Measurements from ENCODE around the gene C1orf216. TPM values are rescaled to one million over a fixed set of nuclear protein-coding genes. Genes with fewer than 3 reads are reported as not detected.

C1orf216 gene
- total and polyA plus RNA-seq, 2 donors (not counting 1 experiment from before 2014, with no cell fraction given) = 19.8 to 24.9 TPM

DNA sequence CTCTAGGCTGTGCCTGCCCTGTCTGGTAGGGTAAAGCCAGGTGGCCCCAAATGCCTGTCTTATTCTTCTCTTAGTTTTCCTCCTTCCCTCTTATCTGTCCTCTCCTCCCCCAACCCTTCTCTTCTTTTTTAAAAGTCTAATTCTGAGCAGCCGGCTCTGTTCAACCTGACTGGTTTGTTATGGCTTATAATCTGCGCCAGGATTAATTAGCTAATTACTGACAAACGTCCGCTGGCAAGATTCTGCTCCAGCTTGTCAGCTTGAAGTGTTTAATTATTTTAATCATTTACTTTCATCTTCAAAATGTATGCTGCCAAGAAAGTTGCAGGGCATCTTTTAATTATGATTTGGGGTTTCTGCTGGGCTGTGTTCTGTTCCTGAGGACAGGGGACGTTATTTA is 50.2 kb downstream of the C1orf216 start:
- Histone ChIP-seq H3K4me2 (ENCODE audit: extremely low read depth, insufficient read depth, low read length) (no peak overlapping the region), H3K4me3 (replicated peaks in 1 of 4; ENCODE audit: control extremely low read depth in 1 of 4, insufficient read depth in 1 of 4, low read depth in 3 of 4, low read length in 4 of 4) (no peak overlapping the region), H2AFZ (ENCODE audit: low read length) (no peak overlapping the region), H3K79me2 (ENCODE audit: control insufficient read depth, insufficient read depth, low read length) (no peaks in the 10 kb centered on the region), H3K9me3 (ENCODE audit: control insufficient read depth, insufficient read depth, low read depth, low read length) (no peaks in the 10 kb centered on the region), H3K27ac (ENCODE audit: insufficient read depth, low read length) (no peak overlapping the region), H3K36me3 (ENCODE audit: control insufficient read depth, insufficient read depth, low read length) (no peaks in the 10 kb centered on the region), H4K20me1 (ENCODE audit: control insufficient read depth, extremely low read depth, insufficient read depth, low read length) (no peaks in the 10 kb centered on the region), H3K9ac (ENCODE audit: insufficient read depth, low read length) (no peak overlapping the region), H3K4me1 (ENCODE audit: control insufficient read depth, extremely low read depth, insufficient read depth, low read length) (no peaks in the 10 kb centered on the region), H3K27me3 (ENCODE audit: control insufficient read depth, insufficient read depth, low read length) (peaks cover 13% of the 10 kb centered on the region)
- DNase-seq (ENCODE audit: low read depth in 2 of 2) = no peak
- TF ChIP-seq, protein P1, sequence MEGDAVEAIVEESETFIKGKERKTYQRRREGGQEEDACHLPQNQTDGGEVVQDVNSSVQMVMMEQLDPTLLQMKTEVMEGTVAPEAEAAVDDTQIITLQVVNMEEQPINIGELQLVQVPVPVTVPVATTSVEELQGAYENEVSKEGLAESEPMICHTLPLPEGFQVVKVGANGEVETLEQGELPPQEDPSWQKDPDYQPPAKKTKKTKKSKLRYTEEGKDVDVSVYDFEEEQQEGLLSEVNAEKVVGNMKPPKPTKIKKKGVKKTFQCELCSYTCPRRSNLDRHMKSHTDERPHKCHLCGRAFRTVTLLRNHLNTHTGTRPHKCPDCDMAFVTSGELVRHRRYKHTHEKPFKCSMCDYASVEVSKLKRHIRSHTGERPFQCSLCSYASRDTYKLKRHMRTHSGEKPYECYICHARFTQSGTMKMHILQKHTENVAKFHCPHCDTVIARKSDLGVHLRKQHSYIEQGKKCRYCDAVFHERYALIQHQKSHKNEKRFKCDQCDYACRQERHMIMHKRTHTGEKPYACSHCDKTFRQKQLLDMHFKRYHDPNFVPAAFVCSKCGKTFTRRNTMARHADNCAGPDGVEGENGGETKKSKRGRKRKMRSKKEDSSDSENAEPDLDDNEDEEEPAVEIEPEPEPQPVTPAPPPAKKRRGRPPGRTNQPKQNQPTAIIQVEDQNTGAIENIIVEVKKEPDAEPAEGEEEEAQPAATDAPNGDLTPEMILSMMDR (conservative IDR thresholded peaks at IDR 0.05 in 1 of 2, IDR thresholded peaks at IDR 0.05 in 1 of 2; ENCODE audit: low read depth in 1 of 2, low read length in 2 of 2) = no peak
- no peak for TF ChIP-seq EZH2 (IDR thresholded peaks at IDR 0.05; ENCODE audit: low read length, missing control alignments)

DNA sequence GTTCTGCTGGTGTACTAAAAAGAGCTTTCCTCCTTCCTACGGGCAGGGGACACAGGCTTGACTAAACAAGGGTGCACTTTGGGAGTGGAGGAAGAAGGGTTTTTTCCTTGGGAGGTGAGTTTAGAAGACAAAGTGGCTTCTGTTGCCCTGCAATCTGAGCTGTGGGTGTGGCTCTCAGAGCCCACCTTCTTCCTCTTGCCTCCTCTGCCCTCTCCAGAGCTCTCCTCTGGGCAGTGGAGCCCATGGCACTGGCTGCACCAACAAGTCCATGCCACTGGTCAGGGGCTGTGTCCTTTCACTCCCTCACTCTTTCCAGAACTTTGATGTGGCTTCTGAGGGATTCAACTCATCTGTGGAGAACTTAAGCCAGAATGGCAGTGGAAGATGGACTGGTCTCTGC is 51.8 kb downstream of the C1orf216 start:
- Histone ChIP-seq H3K9ac (ENCODE audit: insufficient read depth, low read length) (no peak overlapping the region), H3K27me3 (ENCODE audit: control insufficient read depth, insufficient read depth, low read length) (peaks cover 9% of the 10 kb centered on the region), H4K20me1 (ENCODE audit: control insufficient read depth, extremely low read depth, insufficient read depth, low read length) (no peaks in the 10 kb centered on the region), H3K79me2 (ENCODE audit: control insufficient read depth, insufficient read depth, low read length) (no peaks in the 10 kb centered on the region), H3K4me3 (replicated peaks in 1 of 4; ENCODE audit: control extremely low read depth in 1 of 4, insufficient read depth in 1 of 4, low read depth in 3 of 4, low read length in 4 of 4) (no peak overlapping the region), H3K27ac (ENCODE audit: insufficient read depth, low read length) (no peak overlapping the region), H2AFZ (ENCODE audit: low read length) (no peak overlapping the region), H3K4me1 (ENCODE audit: control insufficient read depth, extremely low read depth, insufficient read depth, low read length) (no peaks in the 10 kb centered on the region), H3K36me3 (ENCODE audit: control insufficient read depth, insufficient read depth, low read length) (no peaks in the 10 kb centered on the region), H3K9me3 (ENCODE audit: control insufficient read depth, insufficient read depth, low read depth, low read length) (no peaks in the 10 kb centered on the region), H3K4me2 (ENCODE audit: extremely low read depth, insufficient read depth, low read length) (no peak overlapping the region)
- no peak for DNase-seq (ENCODE audit: low read depth in 2 of 2)
- TF ChIP-seq, protein P1 (conservative IDR thresholded peaks at IDR 0.05 in 1 of 2, IDR thresholded peaks at IDR 0.05 in 1 of 2; ENCODE audit: low read depth in 1 of 2, low read length in 2 of 2) = no peak
- no peak for TF ChIP-seq EZH2 (IDR thresholded peaks at IDR 0.05; ENCODE audit: low read length, missing control alignments)

DNA sequence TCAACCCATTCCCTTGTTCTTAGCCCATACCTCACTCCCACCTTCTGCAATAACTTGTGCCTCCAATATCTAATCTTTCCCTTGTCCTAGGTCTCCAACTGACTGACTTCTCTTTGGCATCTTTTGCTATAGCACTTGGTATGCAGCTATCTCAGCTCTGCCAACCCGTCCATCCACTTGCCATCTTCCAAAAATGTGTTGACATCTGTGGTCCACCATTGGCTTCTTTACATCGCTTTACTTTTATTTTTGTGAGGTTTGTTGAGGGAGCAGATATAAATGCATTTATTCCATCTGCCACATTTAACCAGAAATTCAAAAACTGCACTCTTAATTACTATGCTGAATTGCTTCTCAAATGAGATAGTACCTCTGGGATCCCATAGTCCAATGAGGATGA is 52.5 kb downstream of the C1orf216 start:
- no peak for TF ChIP-seq EZH2 (IDR thresholded peaks at IDR 0.05; ENCODE audit: low read length, missing control alignments)
- TF ChIP-seq, protein P1 (conservative IDR thresholded peaks at IDR 0.05 in 1 of 2, IDR thresholded peaks at IDR 0.05 in 1 of 2; ENCODE audit: low read depth in 1 of 2, low read length in 2 of 2) = no peak
- Histone ChIP-seq H2AFZ (ENCODE audit: low read length) (no peak overlapping the region), H3K9ac (ENCODE audit: insufficient read depth, low read length) (no peak overlapping the region), H3K4me1 (ENCODE audit: control insufficient read depth, extremely low read depth, insufficient read depth, low read length) (no peaks in the 10 kb centered on the region), H3K4me2 (ENCODE audit: extremely low read depth, insufficient read depth, low read length) (no peak overlapping the region), H3K9me3 (ENCODE audit: control insufficient read depth, insufficient read depth, low read depth, low read length) (no peaks in the 10 kb centered on the region), H4K20me1 (ENCODE audit: control insufficient read depth, extremely low read depth, insufficient read depth, low read length) (no peaks in the 10 kb centered on the region), H3K27me3 (ENCODE audit: control insufficient read depth, insufficient read depth, low read length) (peaks cover 8% of the 10 kb centered on the region), H3K79me2 (ENCODE audit: control insufficient read depth, insufficient read depth, low read length) (no peaks in the 10 kb centered on the region), H3K36me3 (ENCODE audit: control insufficient read depth, insufficient read depth, low read length) (no peaks in the 10 kb centered on the region), H3K4me3 (replicated peaks in 1 of 4; ENCODE audit: control extremely low read depth in 1 of 4, insufficient read depth in 1 of 4, low read depth in 3 of 4, low read length in 4 of 4) (no peak overlapping the region), H3K27ac (ENCODE audit: insufficient read depth, low read length) (no peak overlapping the region)
- no peak for DNase-seq (ENCODE audit: low read depth in 2 of 2)

Other genes starting within 250 kb of the C1orf216 start
- 38.5 and 65.4 TPM in 2 replicates for gene KIAA0319L, start 161.5 kb downstream of the C1orf216 start, total RNA-seq
- gene KIAA0319L, start 161.5 kb downstream of the C1orf216 start, polyA plus RNA-seq = 47.6 and 66.1 TPM in 2 replicates
- 20.0 and 33.2 TPM in 2 replicates for gene NCDN, start 161.1 kb downstream of the C1orf216 start, total RNA-seq
- gene NCDN, start 161.1 kb downstream of the C1orf216 start, polyA plus RNA-seq = 18.1 and 27.6 TPM in 2 replicates
- 0.26 and 0.83 TPM in 2 replicates for gene TFAP2E, start 145.6 kb downstream of the C1orf216 start, total RNA-seq
- gene TFAP2E, start 145.6 kb downstream of the C1orf216 start, polyA plus RNA-seq = 0.16 and 0.17 TPM in 2 replicates
- 13.9 and 18.3 TPM in 2 replicates for gene PSMB2, start 77.4 kb downstream of the C1orf216 start, total RNA-seq
- 66.8 and 84.0 TPM in 2 replicates for gene PSMB2, start 77.4 kb downstream of the C1orf216 start, polyA plus RNA-seq
- 2.3 and 4.3 TPM in 2 replicates for gene CLSPN, start 51.1 kb upstream of the C1orf216 start, total RNA-seq
- gene CLSPN, start 51.1 kb upstream of the C1orf216 start, polyA plus RNA-seq = 10.1 and 24.1 TPM in 2 replicates
- gene AGO4, start 89.1 kb upstream of the C1orf216 start, total RNA-seq = 20.8 and 25.6 TPM in 2 replicates
- gene AGO4, start 89.1 kb upstream of the C1orf216 start, polyA plus RNA-seq = 6.3 and 10.2 TPM in 2 replicates
- gene AGO1, start 164.3 kb upstream of the C1orf216 start, total RNA-seq = 6.9 and 7.6 TPM in 2 replicates
- gene AGO1, start 164.3 kb upstream of the C1orf216 start, polyA plus RNA-seq = 12.8 and 17.5 TPM in 2 replicates
- gene AGO3, start 212.2 kb upstream of the C1orf216 start, total RNA-seq = 7.4 and 12.9 TPM in 2 replicates
- 17.4 and 19.6 TPM in 2 replicates for gene AGO3, start 212.2 kb upstream of the C1orf216 start, polyA plus RNA-seq